Activated gamma-delta T cell (primary cell): ENCODE measurements around the gene MUC20.
"Not testable (repeated sequence)": the region's sequence is repeated elsewhere in the genome, so short reads cannot be mapped to it uniquely, and the experiment has no call there.

Source experiments
- DNase-seq: peaks from one replicate; lab custom pipeline; 2025; lab: John Stamatoyannopoulos, UW

Gene MUC20

GRCh38 chr3:195693428-195694216, 27.2 kb upstream of the MUC20 start:
- no peak for DNase-seq

- DNase-seq: not testable (repeated sequence)
Measured at GRCh38 chr3:195694217-195695076, 26.3 kb upstream of the MUC20 start.

- no peak for DNase-seq
Measured at GRCh38 chr3:195696632-195697278, 24.0 kb upstream of the MUC20 start.

GRCh38 chr3:195697582-195698324, 23.0 kb upstream of the MUC20 start:
- no peak for DNase-seq

GRCh38 chr3:195698325-195698646, 22.5 kb upstream of the MUC20 start:
- no peak for DNase-seq

- no peak for DNase-seq
Measured at GRCh38 chr3:195698647-195699387, 22.0 kb upstream of the MUC20 start.

GRCh38 chr3:195699388-195699771, 21.4 kb upstream of the MUC20 start:
- DNase-seq: no peak

- no peak for DNase-seq
Measured at GRCh38 chr3:195699860-195700259, 20.9 kb upstream of the MUC20 start.

GRCh38 chr3:195700319-195700718, 20.5 kb upstream of the MUC20 start:
- no peak for DNase-seq

GRCh38 chr3:195701042-195701915, 19.5 kb upstream of the MUC20 start:
- no peak for DNase-seq

- DNase-seq: no peak
Measured at GRCh38 chr3:195703776-195704175, 17.0 kb upstream of the MUC20 start.

- no peak for DNase-seq
Measured at GRCh38 chr3:195704433-195704999, 16.3 kb upstream of the MUC20 start.

- DNase-seq: no peak
Measured at GRCh38 chr3:195705081-195705991, 15.4 kb upstream of the MUC20 start.

- no peak for DNase-seq
Measured at GRCh38 chr3:195708061-195708460, 12.7 kb upstream of the MUC20 start.

- no peak for DNase-seq
Measured at GRCh38 chr3:195708626-195709481, 11.9 kb upstream of the MUC20 start.

- no peak for DNase-seq
Measured at GRCh38 chr3:195709676-195710085, 11.1 kb upstream of the MUC20 start.

- not testable (repeated sequence) for DNase-seq
Measured at GRCh38 chr3:195710126-195710905, 10.5 kb upstream of the MUC20 start.
